Nephron (organoid): ENCODE results near the gene PRKCA.
A peak's percentile ranks its signal among the peaks of the same experiment; 100 is the strongest.

Source experiments
- H3K27ac Mint-ChIP-seq, 3 experiments: 2 replicates each; pipeline ENCODE4 v1.8.0; 2020; ENCODE audit warnings: mixed read lengths in 3 of 3, mild to moderate bottlenecking in 2 of 3, moderate library complexity in 1 of 3
- H3K27me3 Mint-ChIP-seq: 2 replicates; pipeline ENCODE4 v1.8.0; 2021; ENCODE audit warnings: low read depth, mild to moderate bottlenecking, moderate library complexity, mixed read lengths
- H3K36me3 Mint-ChIP-seq: 2 replicates; pipeline ENCODE4 v1.8.0; 2020; ENCODE audit warnings: low read depth, mixed read lengths
- H3K4me1 Mint-ChIP-seq: 2 replicates; pipeline ENCODE4 v1.8.0; 2020; ENCODE audit warnings: mixed read lengths
- H3K4me3 Mint-ChIP-seq, 3 experiments: 2 replicates each; pipeline ENCODE4 v1.8.0; 2020; ENCODE audit warnings: mild to moderate bottlenecking in 3 of 3, mixed read lengths in 3 of 3, moderate library complexity in 2 of 3
- H3K9me3 Mint-ChIP-seq: 2 replicates; pipeline ENCODE4 v1.8.0; 2020; ENCODE audit warnings: mixed read lengths
- CTCF ChIP-seq, 3 experiments: fragments of 200-600 bp; sonication (generic); IDR thresholded peaks; one replicate each; pipeline ENCODE4 v1.5.0; 2021; ENCODE audit warnings: antibody characterized with exemption in 3 of 3; ENCODE audit not compliant: unreplicated experiment in 3 of 3

Gene PRKCA

GRCh38 chr17:66835476-66835875 is 533.1 kb downstream of the PRKCA start:
- peak overlapping the region in 2 of 3 experiments; percentile 62 to 64 for H3K4me3 Mint-ChIP-seq
- H3K4me1 Mint-ChIP-seq, result no peaks in the 10 kb centered on the region
- no peak for TF ChIP-seq CTCF (IDR thresholded peaks at IDR 0.05; ENCODE audit: unreplicated experiment in 3 of 3)
- no peak overlapping the region for H3K27ac Mint-ChIP-seq
- H3K27me3 Mint-ChIP-seq, result peaks cover 58% of the 10 kb centered on the region
- H3K9me3 Mint-ChIP-seq, result no peaks in the 10 kb centered on the region
- no peaks in the 10 kb centered on the region for H3K36me3 Mint-ChIP-seq

- Mint-ChIP-seq H3K4me1 (no peaks in the 10 kb centered on the region), H3K27me3 (peaks cover 64% of the 10 kb centered on the region)
- no peak for TF ChIP-seq CTCF (IDR thresholded peaks at IDR 0.05; ENCODE audit: unreplicated experiment in 3 of 3)
Observed at GRCh38 chr17:66836063-66837005, 533.9 kb downstream of the PRKCA start.

GRCh38 chr17:66837226-66837625 is 534.8 kb downstream of the PRKCA start:
- no peak overlapping the region for H3K4me3 Mint-ChIP-seq
- no peak for TF ChIP-seq CTCF (IDR thresholded peaks at IDR 0.05; ENCODE audit: unreplicated experiment in 3 of 3)
- no peaks in the 10 kb centered on the region for H3K9me3 Mint-ChIP-seq
- H3K27me3 Mint-ChIP-seq, result peaks cover 66% of the 10 kb centered on the region
- peak overlapping the region in 1 of 3 experiments; percentile 7 for H3K27ac Mint-ChIP-seq
- H3K36me3 Mint-ChIP-seq, result no peaks in the 10 kb centered on the region
- no peaks in the 10 kb centered on the region for H3K4me1 Mint-ChIP-seq

More at GRCh38 chr17:66836063-66837005, 533.9 kb downstream of the PRKCA start:
- no peaks in the 10 kb centered on the region for H3K36me3 Mint-ChIP-seq
- no peaks in the 10 kb centered on the region for H3K9me3 Mint-ChIP-seq
- no peak overlapping the region for H3K27ac Mint-ChIP-seq
- peak overlapping the region in 2 of 3 experiments; percentile 62 to 64 for H3K4me3 Mint-ChIP-seq

GRCh38 chr17:66837885-66838665 is 535.7 kb downstream of the PRKCA start:
- Mint-ChIP-seq H3K36me3 (no peaks in the 10 kb centered on the region), H3K4me1 (no peaks in the 10 kb centered on the region), H3K4me3 (peak overlapping the region in 1 of 3 experiments; percentile 40), H3K27me3 (peaks cover 62% of the 10 kb centered on the region), H3K9me3 (no peaks in the 10 kb centered on the region), H3K27ac (peak overlapping the region in 1 of 3 experiments; percentile 7)
- no peak for TF ChIP-seq CTCF (IDR thresholded peaks at IDR 0.05; ENCODE audit: unreplicated experiment in 3 of 3)

- Mint-ChIP-seq H3K9me3 (no peaks in the 10 kb centered on the region), H3K27me3 (peaks cover 52% of the 10 kb centered on the region), H3K4me1 (no peaks in the 10 kb centered on the region), H3K4me3 (no peak overlapping the region), H3K36me3 (no peaks in the 10 kb centered on the region), H3K27ac (no peak overlapping the region)
- TF ChIP-seq CTCF (IDR thresholded peaks at IDR 0.05; ENCODE audit: unreplicated experiment in 3 of 3), result no peak
Observed at GRCh38 chr17:66839616-66840015, 537.2 kb downstream of the PRKCA start.
